Measurements from ENCODE around the gene PFDN1.

PFDN1 gene

DNA sequence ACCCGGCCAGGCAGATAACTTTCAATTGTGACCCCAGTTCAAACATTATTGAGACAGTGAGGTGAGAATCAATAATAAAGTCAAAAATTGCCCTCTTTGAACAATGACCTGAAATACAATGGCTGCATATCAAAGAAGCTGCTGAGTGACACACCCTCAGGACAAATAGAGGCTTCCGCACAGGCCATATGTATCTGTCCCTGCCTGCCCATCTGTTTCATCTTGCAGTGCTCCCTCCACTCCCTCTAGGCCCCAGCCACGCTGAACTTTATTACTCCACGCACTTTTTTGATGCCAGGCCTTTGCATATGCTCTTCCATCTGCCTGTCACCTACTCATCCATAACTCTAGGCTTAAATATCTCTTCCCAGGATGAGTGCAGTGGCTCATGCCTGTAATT lies 15.9 kb upstream of the PFDN1 start:
- TF ChIP-seq ZC3H10 (CRISPR knock-in tag; IDR thresholded peaks at IDR 0.05) (no peak), ZNF565 (CRISPR knock-in tag; conservative IDR thresholded peaks at IDR 0.05; ENCODE audit: low read depth) (no peak)
- ATAC-seq, result no peak

- TF ChIP-seq ZFP30 (CRISPR knock-in tag; IDR thresholded peaks at IDR 0.05) (no peak), ZFP3 (CRISPR knock-in tag; IDR thresholded peaks at IDR 0.05) (0 out of 2 replicates have a peak, but pooled peaks have one; percentile 27)
- ATAC-seq, result peak; percentile 74
These were observed 15.0 kb upstream of the PFDN1 start for GRCh38 chr5:140317859-140318258.

DNA sequence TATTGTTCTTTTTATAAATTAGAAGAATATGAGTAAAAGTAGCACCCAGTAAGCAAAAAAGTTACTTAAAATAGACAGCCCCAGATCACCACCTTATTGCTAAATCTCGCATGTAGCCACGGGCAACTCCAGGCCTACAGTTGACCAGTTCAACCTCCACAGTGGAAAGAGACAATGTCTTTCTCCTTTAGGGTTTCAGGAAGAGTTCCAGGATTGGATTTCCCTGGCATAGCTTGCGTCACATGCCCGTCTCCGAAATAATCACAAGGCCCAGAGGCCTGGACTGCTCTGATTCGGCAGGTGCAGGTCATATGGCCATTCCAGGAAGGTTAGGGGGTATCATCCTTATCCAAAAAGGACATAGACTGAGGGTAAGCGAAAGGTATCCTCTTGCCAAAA lies 9.9 kb upstream of the PFDN1 start:
- ATAC-seq, result no peak
- no peak for TF ChIP-seq PATZ1 (CRISPR knock-in tag; IDR thresholded peaks at IDR 0.05; ENCODE audit: borderline replicate concordance)

DNA sequence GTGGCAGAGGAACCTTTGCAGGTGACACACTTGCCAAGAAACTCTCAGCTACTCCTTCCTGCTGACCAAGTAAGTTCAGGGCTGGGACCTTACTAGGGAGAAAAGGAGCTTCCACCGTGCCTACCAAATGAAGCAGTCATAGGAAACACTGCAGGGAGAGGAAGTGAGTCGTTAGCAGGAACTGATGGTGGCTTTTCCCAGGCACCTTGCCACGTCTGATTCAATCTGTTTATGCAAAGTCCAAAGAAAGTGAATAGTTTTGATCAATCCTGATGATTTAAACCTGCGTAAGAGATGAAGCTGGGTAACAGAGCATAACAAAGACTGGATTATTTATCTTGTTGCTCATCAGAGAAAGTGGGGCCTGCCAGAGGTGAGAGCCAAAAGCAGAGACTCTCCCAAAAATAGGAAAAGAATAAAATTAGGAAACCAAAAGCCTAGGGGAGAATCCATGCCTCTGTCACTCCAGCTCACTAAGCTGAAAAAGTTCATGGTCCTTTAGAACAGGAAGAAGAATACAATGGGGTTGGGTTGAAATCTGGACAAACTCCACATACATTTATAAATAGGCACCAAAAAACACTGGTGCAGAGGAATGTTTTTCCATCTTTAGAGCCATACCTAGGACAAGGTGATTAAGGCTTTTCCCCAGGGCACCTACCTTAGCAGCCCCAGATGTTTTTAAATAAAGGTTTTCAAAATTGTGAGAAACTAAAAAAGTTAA lies 9.3 kb upstream of the PFDN1 start:
- ATAC-seq, result peak; percentile 75
- no peak for TF ChIP-seq TOX (CRISPR knock-in tag; IDR thresholded peaks at IDR 0.05; ENCODE audit: borderline replicate concordance)
- 0 out of 2 replicates have a peak, but pooled peaks have one; percentile 20 for TF ChIP-seq ZC3H10 (CRISPR knock-in tag; IDR thresholded peaks at IDR 0.05)
- TF ChIP-seq ZFP3 (CRISPR knock-in tag; IDR thresholded peaks at IDR 0.05), result peak; percentile 15; the same call in 1 of the 2 replicates

- no peak; the same call in none of the 2 replicates for TF ChIP-seq ISL1 (CRISPR knock-in tag; IDR thresholded peaks at IDR 0.05)
- no peak for TF ChIP-seq TOX (CRISPR knock-in tag; IDR thresholded peaks at IDR 0.05; ENCODE audit: borderline replicate concordance)
- peak; percentile 17; the same call in 1 of the 2 replicates for TF ChIP-seq ZFP3 (CRISPR knock-in tag; IDR thresholded peaks at IDR 0.05)
- TF ChIP-seq ZC3H10 (CRISPR knock-in tag; IDR thresholded peaks at IDR 0.05), result no peak
- no peak for TF ChIP-seq RARB (CRISPR knock-in tag; IDR thresholded peaks at IDR 0.05)
- peak; percentile 98 for ATAC-seq
These were observed 8.1 kb upstream of the PFDN1 start for GRCh38 chr5:140311011-140311467.

- 0 out of 2 replicates have a peak, but pooled peaks have one; percentile 15 for TF ChIP-seq SNAI2 (CRISPR knock-in tag; IDR thresholded peaks at IDR 0.05)
- TF ChIP-seq, protein P1, sequence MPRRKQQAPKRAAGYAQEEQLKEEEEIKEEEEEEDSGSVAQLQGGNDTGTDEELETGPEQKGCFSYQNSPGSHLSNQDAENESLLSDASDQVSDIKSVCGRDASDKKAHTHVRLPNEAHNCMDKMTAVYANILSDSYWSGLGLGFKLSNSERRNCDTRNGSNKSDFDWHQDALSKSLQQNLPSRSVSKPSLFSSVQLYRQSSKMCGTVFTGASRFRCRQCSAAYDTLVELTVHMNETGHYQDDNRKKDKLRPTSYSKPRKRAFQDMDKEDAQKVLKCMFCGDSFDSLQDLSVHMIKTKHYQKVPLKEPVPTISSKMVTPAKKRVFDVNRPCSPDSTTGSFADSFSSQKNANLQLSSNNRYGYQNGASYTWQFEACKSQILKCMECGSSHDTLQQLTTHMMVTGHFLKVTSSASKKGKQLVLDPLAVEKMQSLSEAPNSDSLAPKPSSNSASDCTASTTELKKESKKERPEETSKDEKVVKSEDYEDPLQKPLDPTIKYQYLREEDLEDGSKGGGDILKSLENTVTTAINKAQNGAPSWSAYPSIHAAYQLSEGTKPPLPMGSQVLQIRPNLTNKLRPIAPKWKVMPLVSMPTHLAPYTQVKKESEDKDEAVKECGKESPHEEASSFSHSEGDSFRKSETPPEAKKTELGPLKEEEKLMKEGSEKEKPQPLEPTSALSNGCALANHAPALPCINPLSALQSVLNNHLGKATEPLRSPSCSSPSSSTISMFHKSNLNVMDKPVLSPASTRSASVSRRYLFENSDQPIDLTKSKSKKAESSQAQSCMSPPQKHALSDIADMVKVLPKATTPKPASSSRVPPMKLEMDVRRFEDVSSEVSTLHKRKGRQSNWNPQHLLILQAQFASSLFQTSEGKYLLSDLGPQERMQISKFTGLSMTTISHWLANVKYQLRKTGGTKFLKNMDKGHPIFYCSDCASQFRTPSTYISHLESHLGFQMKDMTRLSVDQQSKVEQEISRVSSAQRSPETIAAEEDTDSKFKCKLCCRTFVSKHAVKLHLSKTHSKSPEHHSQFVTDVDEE (CRISPR knock-in tag; IDR thresholded peaks at IDR 0.05), result no peak
- TF ChIP-seq ZFP3 (CRISPR knock-in tag; IDR thresholded peaks at IDR 0.05), result peak; percentile 13; the same call in 1 of the 2 replicates
- TF ChIP-seq ESRRG (CRISPR knock-in tag; IDR thresholded peaks at IDR 0.05), result no peak
- no peak for TF ChIP-seq CSDC2 (CRISPR knock-in tag; IDR thresholded peaks at IDR 0.05)
- peak; percentile 5; the same call in 2 of the 3 replicates for ATAC-seq
These were observed 7.5 kb upstream of the PFDN1 start for GRCh38 chr5:140310434-140310833.

DNA sequence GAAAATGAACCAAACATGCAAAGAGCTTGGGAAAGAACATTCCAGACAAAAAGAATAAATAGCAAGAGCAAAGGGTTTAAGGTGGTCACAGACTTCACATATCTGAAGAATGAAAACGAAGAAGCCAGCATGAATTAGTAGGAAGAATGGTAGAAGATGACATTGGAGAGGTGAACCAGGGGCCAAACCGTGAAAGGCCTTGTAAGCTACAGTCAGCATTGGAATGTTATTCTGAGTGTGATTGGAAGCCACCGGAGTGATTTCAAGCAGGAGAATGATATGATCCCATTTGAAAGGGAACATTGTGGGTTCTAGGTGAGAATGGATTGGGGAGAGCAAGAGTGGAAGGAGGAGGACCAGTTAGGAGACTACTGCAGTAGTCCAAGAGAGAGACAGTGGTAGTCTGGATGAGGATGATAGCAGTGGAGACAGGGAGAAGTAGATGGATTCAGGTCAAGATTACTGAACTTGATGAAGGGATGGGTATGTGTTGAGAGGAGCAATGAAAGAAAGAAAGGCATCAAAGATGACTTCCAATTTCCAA lies 6.9 kb upstream of the PFDN1 start:
- ATAC-seq, result no peak
- no peak for TF ChIP-seq BACH2 (CRISPR knock-in tag; IDR thresholded peaks at IDR 0.05; ENCODE audit: borderline replicate concordance)
- TF ChIP-seq, protein P2, sequence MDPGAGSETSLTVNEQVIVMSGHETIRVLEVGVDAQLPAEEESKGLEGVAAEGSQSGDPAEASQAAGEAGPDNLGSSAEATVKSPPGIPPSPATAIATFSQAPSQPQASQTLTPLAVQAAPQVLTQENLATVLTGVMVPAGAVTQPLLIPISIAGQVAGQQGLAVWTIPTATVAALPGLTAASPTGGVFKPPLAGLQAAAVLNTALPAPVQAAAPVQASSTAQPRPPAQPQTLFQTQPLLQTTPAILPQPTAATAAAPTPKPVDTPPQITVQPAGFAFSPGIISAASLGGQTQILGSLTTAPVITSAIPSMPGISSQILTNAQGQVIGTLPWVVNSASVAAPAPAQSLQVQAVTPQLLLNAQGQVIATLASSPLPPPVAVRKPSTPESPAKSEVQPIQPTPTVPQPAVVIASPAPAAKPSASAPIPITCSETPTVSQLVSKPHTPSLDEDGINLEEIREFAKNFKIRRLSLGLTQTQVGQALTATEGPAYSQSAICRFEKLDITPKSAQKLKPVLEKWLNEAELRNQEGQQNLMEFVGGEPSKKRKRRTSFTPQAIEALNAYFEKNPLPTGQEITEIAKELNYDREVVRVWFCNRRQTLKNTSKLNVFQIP (CRISPR knock-in tag; IDR thresholded peaks at IDR 0.05; ENCODE audit: borderline replicate concordance, low read depth), result no peak
- TF ChIP-seq ZC3H10 (CRISPR knock-in tag; IDR thresholded peaks at IDR 0.05), result no peak
- TF ChIP-seq ZNF8 (CRISPR knock-in tag; IDR thresholded peaks at IDR 0.05), result no peak
- no peak for TF ChIP-seq CSDC2 (CRISPR knock-in tag; IDR thresholded peaks at IDR 0.05)
- TF ChIP-seq, protein P1 (CRISPR knock-in tag; IDR thresholded peaks at IDR 0.05), result no peak
- TF ChIP-seq, protein P3, sequence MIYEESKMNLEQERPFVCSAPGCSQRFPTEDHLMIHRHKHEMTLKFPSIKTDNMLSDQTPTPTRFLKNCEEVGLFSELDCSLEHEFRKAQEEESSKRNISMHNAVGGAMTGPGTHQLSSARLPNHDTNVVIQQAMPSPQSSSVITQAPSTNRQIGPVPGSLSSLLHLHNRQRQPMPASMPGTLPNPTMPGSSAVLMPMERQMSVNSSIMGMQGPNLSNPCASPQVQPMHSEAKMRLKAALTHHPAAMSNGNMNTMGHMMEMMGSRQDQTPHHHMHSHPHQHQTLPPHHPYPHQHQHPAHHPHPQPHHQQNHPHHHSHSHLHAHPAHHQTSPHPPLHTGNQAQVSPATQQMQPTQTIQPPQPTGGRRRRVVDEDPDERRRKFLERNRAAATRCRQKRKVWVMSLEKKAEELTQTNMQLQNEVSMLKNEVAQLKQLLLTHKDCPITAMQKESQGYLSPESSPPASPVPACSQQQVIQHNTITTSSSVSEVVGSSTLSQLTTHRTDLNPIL (CRISPR knock-in tag; IDR thresholded peaks at IDR 0.05; ENCODE audit: low read depth), result no peak

Data from SK-N-SH treated with all-trans-retinoic acid at 6 μM for 48 hours (cell line).